ENCODE measurements around the gene GGT5.

Gene GGT5

GRCh38 chr22:24176630-24177029, 68.3 kb downstream of the GGT5 start:
- no peak overlapping the region for H3K4me3 ChIP-seq (ENCODE audit: low read depth, low read length)
- no peak for DNase-seq (ENCODE audit: low read depth)

GRCh38 chr22:24176040-24176439, 68.8 kb downstream of the GGT5 start:
- DNase-seq (ENCODE audit: low read depth) = no peak
- H3K4me3 ChIP-seq (ENCODE audit: low read depth, low read length) = no peak overlapping the region

GRCh38 chr22:24175160-24175808, 69.6 kb downstream of the GGT5 start:
- no peak overlapping the region for H3K4me3 ChIP-seq (ENCODE audit: low read depth, low read length)
- no peak for DNase-seq (ENCODE audit: low read depth)

GRCh38 chr22:24171822-24172221, 73.1 kb downstream of the GGT5 start:
- no peak for DNase-seq (ENCODE audit: low read depth)
- no peak overlapping the region for H3K4me3 ChIP-seq (ENCODE audit: low read depth, low read length)

GRCh38 chr22:24170632-24171031, 74.2 kb downstream of the GGT5 start:
- DNase-seq (ENCODE audit: low read depth) = no peak
- H3K4me3 ChIP-seq (ENCODE audit: low read depth, low read length) = no peak overlapping the region

GRCh38 chr22:24170188-24170587, 74.7 kb downstream of the GGT5 start:
- no peak overlapping the region for H3K4me3 ChIP-seq (ENCODE audit: low read depth, low read length)
- DNase-seq (ENCODE audit: low read depth) = no peak

All from skeletal muscle cell (primary cell).